Measurements from ENCODE around the gene DOC2B.
"Not testable (repeated sequence)": the region's sequence is repeated elsewhere in the genome, so short reads cannot be mapped to it uniquely, and the experiment has no call there.

DOC2B gene

GRCh38 chr17:210402-210801 lies 29.0 kb upstream of the DOC2B start:
- no peaks in the 10 kb centered on the region for H3K9me3 ChIP-seq (ENCODE audit: control insufficient read depth, low read length)
- no peak overlapping the region for H3K4me3 ChIP-seq (ENCODE audit: insufficient read depth, low read depth, low read length)
- H3K4me1 ChIP-seq (ENCODE audit: control insufficient read depth, insufficient read depth, low read length) = peaks cover under 1% of the 10 kb centered on the region
- H3K27me3 ChIP-seq (ENCODE audit: control insufficient read depth, insufficient read depth, low read length, poor library complexity, severe bottlenecking) = no peaks in the 10 kb centered on the region
- no peaks in the 10 kb centered on the region for H3K36me3 ChIP-seq (ENCODE audit: control insufficient read depth, insufficient read depth, low read length)
- no peak overlapping the region for H3K27ac ChIP-seq (ENCODE audit: insufficient read depth, low read depth, low read length, poor library complexity, severe bottlenecking)
- WGBS, 2 experiments = 94 to 95% methylated on average over 8 of the region's 8 CpGs

- Histone ChIP-seq H3K4me3 (ENCODE audit: insufficient read depth, low read depth, low read length) (no peak overlapping the region), H3K27ac (ENCODE audit: insufficient read depth, low read depth, low read length, poor library complexity, severe bottlenecking) (no peak overlapping the region), H3K4me1 (ENCODE audit: control insufficient read depth, insufficient read depth, low read length) (peaks cover 11% of the 10 kb centered on the region), H3K27me3 (ENCODE audit: control insufficient read depth, insufficient read depth, low read length, poor library complexity, severe bottlenecking) (no peaks in the 10 kb centered on the region), H3K36me3 (ENCODE audit: control insufficient read depth, insufficient read depth, low read length) (no peaks in the 10 kb centered on the region), H3K9me3 (ENCODE audit: control insufficient read depth, low read length) (no peaks in the 10 kb centered on the region)
- WGBS, 2 experiments = 96 to 98% methylated on average over 5 to 8 of the region's 8 CpGs
Measured at GRCh38 chr17:208429-208828, 27.0 kb upstream of the DOC2B start.

GRCh38 chr17:207775-208174 lies 26.3 kb upstream of the DOC2B start:
- no peak overlapping the region for H3K27ac ChIP-seq (ENCODE audit: insufficient read depth, low read depth, low read length, poor library complexity, severe bottlenecking)
- WGBS, 2 experiments = 93 to 95% methylated on average over 8 of the region's 8 CpGs
- no peaks in the 10 kb centered on the region for H3K9me3 ChIP-seq (ENCODE audit: control insufficient read depth, low read length)

GRCh38 chr17:206941-207560 lies 25.6 kb upstream of the DOC2B start:
- 80 to 84% methylated on average over 37 of the region's 37 CpGs for WGBS, 2 experiments

More at GRCh38 chr17:207775-208174, 26.3 kb upstream of the DOC2B start:
- Histone ChIP-seq H3K36me3 (ENCODE audit: control insufficient read depth, insufficient read depth, low read length) (no peaks in the 10 kb centered on the region), H3K4me3 (ENCODE audit: insufficient read depth, low read depth, low read length) (no peak overlapping the region), H3K27me3 (ENCODE audit: control insufficient read depth, insufficient read depth, low read length, poor library complexity, severe bottlenecking) (no peaks in the 10 kb centered on the region), H3K4me1 (ENCODE audit: control insufficient read depth, insufficient read depth, low read length) (peaks cover 11% of the 10 kb centered on the region)

GRCh38 chr17:206484-206883 lies 25.0 kb upstream of the DOC2B start:
- H3K27me3 ChIP-seq (ENCODE audit: control insufficient read depth, insufficient read depth, low read length, poor library complexity, severe bottlenecking); H3K9me3 ChIP-seq (ENCODE audit: control insufficient read depth, low read length); H3K4me3 ChIP-seq (ENCODE audit: insufficient read depth, low read depth, low read length); H3K36me3 ChIP-seq (ENCODE audit: control insufficient read depth, insufficient read depth, low read length); H3K27ac ChIP-seq (ENCODE audit: insufficient read depth, low read depth, low read length, poor library complexity, severe bottlenecking): not testable (repeated sequence)
- 96 to 97% methylated on average over 27 of the region's 27 CpGs for WGBS, 2 experiments
- peaks cover 11% of the 10 kb centered on the region for H3K4me1 ChIP-seq (ENCODE audit: control insufficient read depth, insufficient read depth, low read length)

More at GRCh38 chr17:206941-207560, 25.6 kb upstream of the DOC2B start:
- Histone ChIP-seq H3K4me1 (ENCODE audit: control insufficient read depth, insufficient read depth, low read length) (peaks cover 11% of the 10 kb centered on the region), H3K36me3 (ENCODE audit: control insufficient read depth, insufficient read depth, low read length) (no peaks in the 10 kb centered on the region), H3K4me3 (ENCODE audit: insufficient read depth, low read depth, low read length) (no peak overlapping the region), H3K9me3 (ENCODE audit: control insufficient read depth, low read length) (no peaks in the 10 kb centered on the region), H3K27me3 (ENCODE audit: control insufficient read depth, insufficient read depth, low read length, poor library complexity, severe bottlenecking) (no peaks in the 10 kb centered on the region), H3K27ac (ENCODE audit: insufficient read depth, low read depth, low read length, poor library complexity, severe bottlenecking) (no peak overlapping the region)

GRCh38 chr17:205817-206216 lies 24.4 kb upstream of the DOC2B start:
- H3K27me3 ChIP-seq (ENCODE audit: control insufficient read depth, insufficient read depth, low read length, poor library complexity, severe bottlenecking) = no peaks in the 10 kb centered on the region
- no peak overlapping the region for H3K27ac ChIP-seq (ENCODE audit: insufficient read depth, low read depth, low read length, poor library complexity, severe bottlenecking)
- H3K4me3 ChIP-seq (ENCODE audit: insufficient read depth, low read depth, low read length) = no peak overlapping the region
- H3K4me1 ChIP-seq (ENCODE audit: control insufficient read depth, insufficient read depth, low read length) = peaks cover 13% of the 10 kb centered on the region
- no peaks in the 10 kb centered on the region for H3K36me3 ChIP-seq (ENCODE audit: control insufficient read depth, insufficient read depth, low read length)
- WGBS, 2 experiments = 92 to 95% methylated on average over 6 of the region's 6 CpGs
- no peaks in the 10 kb centered on the region for H3K9me3 ChIP-seq (ENCODE audit: control insufficient read depth, low read length)

- no peak overlapping the region for H3K4me3 ChIP-seq (ENCODE audit: insufficient read depth, low read depth, low read length)
- H3K36me3 ChIP-seq (ENCODE audit: control insufficient read depth, insufficient read depth, low read length) = no peaks in the 10 kb centered on the region
- H3K9me3 ChIP-seq (ENCODE audit: control insufficient read depth, low read length) = no peaks in the 10 kb centered on the region
- WGBS, 2 experiments = 55 to 58% methylated on average over 10 of the region's 10 CpGs
- peaks cover 19% of the 10 kb centered on the region for H3K4me1 ChIP-seq (ENCODE audit: control insufficient read depth, insufficient read depth, low read length)
- H3K27me3 ChIP-seq (ENCODE audit: control insufficient read depth, insufficient read depth, low read length, poor library complexity, severe bottlenecking) = no peaks in the 10 kb centered on the region
- H3K27ac ChIP-seq (ENCODE audit: insufficient read depth, low read depth, low read length, poor library complexity, severe bottlenecking) = no peak overlapping the region
Measured at GRCh38 chr17:205148-205669, 23.8 kb upstream of the DOC2B start.

GRCh38 chr17:204427-205147 lies 23.1 kb upstream of the DOC2B start:
- Histone ChIP-seq H3K27ac (ENCODE audit: insufficient read depth, low read depth, low read length, poor library complexity, severe bottlenecking) (no peak overlapping the region), H3K4me3 (ENCODE audit: insufficient read depth, low read depth, low read length) (no peak overlapping the region), H3K4me1 (ENCODE audit: control insufficient read depth, insufficient read depth, low read length) (peaks cover 21% of the 10 kb centered on the region), H3K27me3 (ENCODE audit: control insufficient read depth, insufficient read depth, low read length, poor library complexity, severe bottlenecking) (no peaks in the 10 kb centered on the region), H3K36me3 (ENCODE audit: control insufficient read depth, insufficient read depth, low read length) (no peaks in the 10 kb centered on the region), H3K9me3 (ENCODE audit: control insufficient read depth, low read length) (no peaks in the 10 kb centered on the region)
- 47 to 51% methylated on average over 10 of the region's 11 CpGs for WGBS, 2 experiments

GRCh38 chr17:202501-202951 lies 21.1 kb upstream of the DOC2B start:
- Histone ChIP-seq H3K9me3 (ENCODE audit: control insufficient read depth, low read length) (no peaks in the 10 kb centered on the region), H3K36me3 (ENCODE audit: control insufficient read depth, insufficient read depth, low read length) (no peaks in the 10 kb centered on the region), H3K4me1 (ENCODE audit: control insufficient read depth, insufficient read depth, low read length) (peaks cover 21% of the 10 kb centered on the region), H3K27ac (ENCODE audit: insufficient read depth, low read depth, low read length, poor library complexity, severe bottlenecking) (no peak overlapping the region), H3K27me3 (ENCODE audit: control insufficient read depth, insufficient read depth, low read length, poor library complexity, severe bottlenecking) (no peaks in the 10 kb centered on the region), H3K4me3 (ENCODE audit: insufficient read depth, low read depth, low read length) (no peak overlapping the region)
- WGBS, 2 experiments = 84 to 86% methylated on average over 23 of the region's 23 CpGs

GRCh38 chr17:201736-202135 lies 20.3 kb upstream of the DOC2B start:
- not testable (repeated sequence) for H3K9me3 ChIP-seq (ENCODE audit: control insufficient read depth, low read length); H3K27me3 ChIP-seq (ENCODE audit: control insufficient read depth, insufficient read depth, low read length, poor library complexity, severe bottlenecking); H3K36me3 ChIP-seq (ENCODE audit: control insufficient read depth, insufficient read depth, low read length); H3K27ac ChIP-seq (ENCODE audit: insufficient read depth, low read depth, low read length, poor library complexity, severe bottlenecking); H3K4me3 ChIP-seq (ENCODE audit: insufficient read depth, low read depth, low read length)
- 90 to 94% methylated on average over 8 of the region's 13 CpGs for WGBS, 2 experiments
- H3K4me1 ChIP-seq (ENCODE audit: control insufficient read depth, insufficient read depth, low read length) = peaks cover 21% of the 10 kb centered on the region
